Kidney (tissue), 14 donors: ENCODE measurements around the gene KIAA1614. TPM values are rescaled to one million over a fixed set of nuclear protein-coding genes. Genes with fewer than 3 reads are reported as not detected.

ENCODE experiments used
- DNase-seq, 5 donors: peaks; one replicate each; pipeline ENCODE4 v3.0.0-alpha.2; 2013 to 2020
- FAIRE-seq: peaks from 2 replicates; lab custom pipeline; 2012; peaks lifted over from hg19 to GRCh38; lab: Jason Lieb, UNC
- H3K27ac ChIP-seq, 2 donors: one replicate each; pipeline ENCODE4 v1.7.0; 2013; ENCODE audit warnings: low read depth in 2 of 2, low read length in 2 of 2, inconsistent platforms in 1 of 2
- H3K27me3 ChIP-seq: one replicate; pipeline ENCODE4 v1.7.1; 2013; ENCODE audit warnings: low read length, inconsistent platforms; ENCODE audit not compliant: control insufficient read depth, insufficient read depth
- H3K36me3 ChIP-seq, 3 donors: one replicate each; pipeline versions ENCODE4 v1.7.0 to v1.7.1; 2013; ENCODE audit warnings: low read length in 3 of 3, control low read depth in 1 of 3, inconsistent platforms in 1 of 3; ENCODE audit not compliant: insufficient read depth in 3 of 3, control insufficient read depth in 2 of 3
- H3K4me1 ChIP-seq, 3 donors: one replicate each; pipeline versions ENCODE4 v1.7.0 to v1.7.1; 2013; ENCODE audit warnings: low read length in 3 of 3, inconsistent platforms in 1 of 3, low read depth in 1 of 3; ENCODE audit not compliant: control insufficient read depth in 2 of 3, insufficient read depth in 2 of 3
- H3K4me3 ChIP-seq, 3 donors: one replicate each; pipeline versions ENCODE4 v1.7.0 to v1.8.1; 2013; ENCODE audit warnings: low read length in 3 of 3, control low read depth in 1 of 3, inconsistent platforms in 1 of 3
- H3K9ac ChIP-seq, 3 donors: one replicate each; pipeline versions ENCODE4 v1.7.0 to v1.7.1; 2013; ENCODE audit warnings: low read length in 3 of 3, control low read depth in 1 of 3, inconsistent platforms in 1 of 3
- H3K9me3 ChIP-seq, 3 donors: one replicate each; pipeline versions ENCODE4 v1.7.0 to v1.7.1; 2013; ENCODE audit warnings: low read length in 3 of 3, control low read depth in 1 of 3, inconsistent platforms in 1 of 3; ENCODE audit not compliant: control insufficient read depth in 2 of 3, insufficient read depth in 1 of 3
- CTCF ChIP-seq: IDR thresholded peaks from 3 replicates; pipeline ENCODE4 v1.5.1; 2012; ENCODE audit warnings: mild to moderate bottlenecking, moderate library complexity, borderline replicate concordance; ENCODE audit not compliant: insufficient read depth; ENCODE audit errors: extremely low read depth
- intact Hi-C: fragments of 100-400 bp; cut with DNase I; formaldehyde crosslinking; loops from one replicate; pipeline ENCODE4 v1.11.1; 2022
- polyA plus RNA-seq: library from polyadenylated mRNA; stranded (reverse); fragments of 350-450 nt; fragmentation: Illumina TruSeq; extraction: RNeasy Lipid Tissue Mini Kit (QIAGEN cat#74804); gene quantifications from one replicate; pipeline ENCODE4 v1.2.3, GENCODE V29; 2014; ENCODE audit warnings: low read depth, low replicate concordance; ENCODE audit not compliant: insufficient read depth
- total RNA-seq: library from RNA; stranded (reverse); fragmentation: NEBNext Ultra II Directional; extraction: Animal tissue kit (Norgen Biotek cat#: 25700); gene quantifications from one replicate; pipeline ENCODE4 v1.2.1, GENCODE V29; 2021
- donor health status: control.
- donor health status: control.
- donor health status: control.
- donor health status: control.
- donor health status: control.
- donor health status: DM: yes; HTN: yes; CAD: no.
- donor health status: Normal renal cell carcinoma (clear cell type).

The KIAA1614 gene
- total and polyA plus RNA-seq, 2 donors from 2014 or later, result 5.4 to 12.3 TPM

GRCh38 chr1:180884588-180885300, 28.0 kb upstream of the KIAA1614 start:
- no peak overlapping the region for H3K4me3 ChIP-seq
- no peaks in the 10 kb centered on the region for H3K9me3 ChIP-seq
- FAIRE-seq, result no peak
- peaks cover 0 to 6% (median 0%) of the 10 kb centered on the region in 3 donors for H3K36me3 ChIP-seq
- H3K27me3 ChIP-seq, result no peaks in the 10 kb centered on the region
- no peak overlapping the region for H3K9ac ChIP-seq
- DNase-seq, result no peak
- no peaks in the 10 kb centered on the region for H3K4me1 ChIP-seq
- no peak for TF ChIP-seq CTCF
- H3K27ac ChIP-seq, result no peak overlapping the region
- intact Hi-C loops, result loop anchor here (10.0 kb wide), 1 partner anchor 280 kb away; no protein-coding TSS in a partner anchor

GRCh38 chr1:180886338-180886737, 26.4 kb upstream of the KIAA1614 start:
- intact Hi-C loops, result loop anchor here (10.0 kb wide), 1 partner anchor 278 kb away; no protein-coding TSS in a partner anchor
- Histone ChIP-seq H3K36me3 (no peaks in the 10 kb centered on the region), H3K27ac (no peak overlapping the region), H3K9me3 (no peaks in the 10 kb centered on the region), H3K4me1 (no peaks in the 10 kb centered on the region), H3K9ac (no peak overlapping the region), H3K27me3 (no peaks in the 10 kb centered on the region), H3K4me3 (no peak overlapping the region)
- DNase-seq (no peak), FAIRE-seq (no peak)
- TF ChIP-seq CTCF, result no peak

GRCh38 chr1:180887841-180888240, 24.9 kb upstream of the KIAA1614 start:
- Histone ChIP-seq H3K4me1 (peaks cover 0 to 7% (median 2%) of the 10 kb centered on the region in 3 donors), H3K27ac (no peak overlapping the region), H3K9me3 (no peaks in the 10 kb centered on the region), H3K27me3 (no peaks in the 10 kb centered on the region), H3K36me3 (no peaks in the 10 kb centered on the region), H3K4me3 (no peak overlapping the region), H3K9ac (no peak overlapping the region)
- intact Hi-C loops, result loop anchor here (10.0 kb wide), 1 partner anchor 277 kb away; no protein-coding TSS in a partner anchor
- DNase-seq (no peak), FAIRE-seq (no peak)
- no peak for TF ChIP-seq CTCF
